GM19438 (cell line): ENCODE results near the gene EIF4ENIF1.
"Not testable (repeated sequence)": the region's sequence is repeated elsewhere in the genome, so short reads cannot be mapped to it uniquely, and the experiment has no call there.

Experiments used
- ATAC-seq: cut with Tn5 transposase; IDR thresholded peaks from one replicate; pipeline ENCODE4 v1.9.1; 2021; ENCODE audit warnings: low read depth; ENCODE audit not compliant: unreplicated experiment

EIF4ENIF1 gene

GRCh38 chr22:31489632-31490495 is at the start of gene EIF4ENIF1:
EIF4ENIF1 (minus strand) TSS chr22:31489842; CDS start chr22:31488718, 1,124 bp downstream.
- no peak for ATAC-seq

GRCh38 chr22:31538815-31539214 is 49.2 kb upstream of the EIF4ENIF1 start:
- no peak for ATAC-seq

GRCh38 chr22:31537019-31537535 is 47.4 kb upstream of the EIF4ENIF1 start:
- no peak for ATAC-seq

- no peak for ATAC-seq
Observed at GRCh38 chr22:31533374-31533773, 43.7 kb upstream of the EIF4ENIF1 start.

GRCh38 chr22:31532060-31532459 is 42.4 kb upstream of the EIF4ENIF1 start:
- no peak for ATAC-seq

GRCh38 chr22:31530823-31531195 is 41.2 kb upstream of the EIF4ENIF1 start:
- ATAC-seq = no peak

GRCh38 chr22:31526270-31526669 is 36.6 kb upstream of the EIF4ENIF1 start:
- ATAC-seq = no peak

GRCh38 chr22:31524132-31524531 is 34.5 kb upstream of the EIF4ENIF1 start:
- ATAC-seq = not testable (repeated sequence)

GRCh38 chr22:31520051-31520450 is 30.4 kb upstream of the EIF4ENIF1 start:
- no peak for ATAC-seq

- no peak for ATAC-seq
Observed at GRCh38 chr22:31509061-31509762, 19.6 kb upstream of the EIF4ENIF1 start.

GRCh38 chr22:31508536-31508935 is 18.9 kb upstream of the EIF4ENIF1 start:
- ATAC-seq = no peak

GRCh38 chr22:31507517-31507916 is 17.9 kb upstream of the EIF4ENIF1 start:
- not testable (repeated sequence) for ATAC-seq

GRCh38 chr22:31504282-31504681 is 14.6 kb upstream of the EIF4ENIF1 start:
- no peak for ATAC-seq

- ATAC-seq = no peak
Observed at GRCh38 chr22:31503211-31503964, 13.7 kb upstream of the EIF4ENIF1 start.

- ATAC-seq = no peak
Observed at GRCh38 chr22:31501738-31502137, 12.1 kb upstream of the EIF4ENIF1 start.

- ATAC-seq = no peak
Observed at GRCh38 chr22:31497148-31497938, 7.7 kb upstream of the EIF4ENIF1 start.

GRCh38 chr22:31496735-31497146 is 7.1 kb upstream of the EIF4ENIF1 start:
- peak; percentile 8 for ATAC-seq

- peak; percentile 77 for ATAC-seq
Observed at GRCh38 chr22:31496007-31496734, 6.5 kb upstream of the EIF4ENIF1 start, which contains the start of gene SFI1. SFI1 (plus strand) TSS chr22:31496536; CDS start chr22:31508285, 11,749 bp downstream.

- no peak for ATAC-seq
Observed at GRCh38 chr22:31495343-31495742, 5.7 kb upstream of the EIF4ENIF1 start.
